ENCODE measurements around the gene S100P.

The S100P gene

GRCh38 chr4:6705646-6706045 lies 12.0 kb downstream of the S100P start:
- CTCF ChIA-PET, result interaction anchor here (1.4 to 5.2 kb wide), 2 partner anchors 19 to 31 kb away, joined by 5 to 22 read pairs; a partner anchor contains a TSS

GRCh38 chr4:6706173-6706572 lies 12.5 kb downstream of the S100P start:
- H3K4me3 ChIP-seq (ENCODE audit: control insufficient read depth in 1 of 7, extremely low read depth in 1 of 7, insufficient read depth in 4 of 7, low read depth in 2 of 7, low read length in 6 of 7), result no peak overlapping the region
- H3K36me3 ChIP-seq (ENCODE audit: control insufficient read depth in 4 of 4, insufficient read depth in 4 of 4, low read length in 3 of 4), result peaks cover 7 to 40% (median 22%) of the 10 kb centered on the region in 4 experiments
- no CpG with 5 or more reads among the region's 5 CpGs for WGBS (ENCODE audit: insufficient coverage)

More at GRCh38 chr4:6705646-6706045, 12.0 kb downstream of the S100P start:
- Histone ChIP-seq H3K27ac (ENCODE audit: insufficient read depth in 1 of 2, low read depth in 1 of 2, low read length in 2 of 2, poor library complexity in 1 of 2, severe bottlenecking in 2 of 2) (no peak overlapping the region), H3K4me1 (ENCODE audit: control extremely low read depth in 1 of 4, control insufficient read depth in 4 of 4, insufficient read depth in 4 of 4, low read length in 3 of 4) (peaks cover 11 to 37% (median 27%) of the 10 kb centered on the region in 4 experiments), H3K9me3 (ENCODE audit: control extremely low read depth in 1 of 5, control insufficient read depth in 4 of 5, insufficient read depth in 2 of 5, low read depth in 1 of 5, low read length in 4 of 5) (peaks cover 0 to 11% (median 8%) of the 10 kb centered on the region in 5 experiments), H3K4me3 (ENCODE audit: control insufficient read depth in 1 of 7, extremely low read depth in 1 of 7, insufficient read depth in 4 of 7, low read depth in 2 of 7, low read length in 6 of 7) (no peak overlapping the region), H3K36me3 (ENCODE audit: control insufficient read depth in 4 of 4, insufficient read depth in 4 of 4, low read length in 3 of 4) (peaks cover 7 to 40% (median 23%) of the 10 kb centered on the region in 4 experiments), H3K27me3 (replicated peaks in 2 of 5; ENCODE audit: control insufficient read depth in 4 of 5, insufficient read depth in 5 of 5, low read length in 4 of 5) (no peaks in the 10 kb centered on the region)
- WGBS (ENCODE audit: insufficient coverage), result 100% methylated on average over 1 of the region's 2 CpGs
- no peak for DNase-seq
- POLR2A ChIA-PET, result no interaction called here

GRCh38 chr4:6709230-6710114 lies 15.8 kb downstream of the S100P start, which contains the start of gene MRFAP1L1:
TSS of gene MRFAP1L1 (minus strand) at chr4:6709865. CDS start at chr4:6709629, 236 bp downstream.
- peak within 1 kb of the TSS; percentile 83 to 90 for H3K27ac ChIP-seq (ENCODE audit: insufficient read depth in 1 of 2, low read depth in 1 of 2, low read length in 2 of 2, poor library complexity in 1 of 2, severe bottlenecking in 2 of 2)
- H3K36me3 ChIP-seq (ENCODE audit: control insufficient read depth in 4 of 4, insufficient read depth in 4 of 4, low read length in 3 of 4), result peaks cover 5 to 18% (median 12%) of the 10 kb centered on the region in 4 experiments
- POLR2A ChIA-PET, result interaction anchor here (0.9 to 1.1 kb wide), 3 partner anchors 36 to 69 kb away, joined by 3 to 4 read pairs (median 3); partner anchors contain the start of gene MRFAP1
- H3K27me3 ChIP-seq (replicated peaks in 2 of 5; ENCODE audit: control insufficient read depth in 4 of 5, insufficient read depth in 5 of 5, low read length in 4 of 5), result peaks cover 0 to 2% (median 0%) of the 10 kb centered on the region in 5 experiments
- H3K4me1 ChIP-seq (ENCODE audit: control extremely low read depth in 1 of 4, control insufficient read depth in 4 of 4, insufficient read depth in 4 of 4, low read length in 3 of 4), result peaks cover 11 to 37% (median 27%) of the 10 kb centered on the region in 4 experiments
- WGBS (ENCODE audit: insufficient coverage), result under 1% methylated on average over 65 of the region's 72 CpGs
- peak within 1 kb of the TSS; percentile 78 to 93 (median 85) for H3K4me3 ChIP-seq (ENCODE audit: control insufficient read depth in 1 of 7, extremely low read depth in 1 of 7, insufficient read depth in 4 of 7, low read depth in 2 of 7, low read length in 6 of 7)
- DNase-seq, result peak; percentile 99
- H3K9me3 ChIP-seq (ENCODE audit: control extremely low read depth in 1 of 5, control insufficient read depth in 4 of 5, insufficient read depth in 2 of 5, low read depth in 1 of 5, low read length in 4 of 5), result peaks cover 0 to 7% (median 0%) of the 10 kb centered on the region in 5 experiments
- CTCF ChIA-PET, result interaction anchor here (0.8 to 5.2 kb wide), 7 partner anchors 10 to 164 kb away, joined by 3 to 22 read pairs (median 4); a partner anchor contains a TSS

More at GRCh38 chr4:6706173-6706572, 12.5 kb downstream of the S100P start:
- H3K27ac ChIP-seq (ENCODE audit: insufficient read depth in 1 of 2, low read depth in 1 of 2, low read length in 2 of 2, poor library complexity in 1 of 2, severe bottlenecking in 2 of 2), result no peak overlapping the region
- H3K9me3 ChIP-seq (ENCODE audit: control extremely low read depth in 1 of 5, control insufficient read depth in 4 of 5, insufficient read depth in 2 of 5, low read depth in 1 of 5, low read length in 4 of 5), result peaks cover 0 to 13% (median 8%) of the 10 kb centered on the region in 5 experiments
- DNase-seq, result no peak
- CTCF ChIA-PET, result interaction anchor here (0.6 to 5.2 kb wide), 3 partner anchors 13 to 31 kb away, joined by 3 to 22 read pairs (median 5); a partner anchor contains a TSS
- no peaks in the 10 kb centered on the region for H3K27me3 ChIP-seq (replicated peaks in 2 of 5; ENCODE audit: control insufficient read depth in 4 of 5, insufficient read depth in 5 of 5, low read length in 4 of 5)
- H3K4me1 ChIP-seq (ENCODE audit: control extremely low read depth in 1 of 4, control insufficient read depth in 4 of 4, insufficient read depth in 4 of 4, low read length in 3 of 4), result peaks cover 11 to 37% (median 27%) of the 10 kb centered on the region in 4 experiments
- POLR2A ChIA-PET, result interaction anchor here (0.6 kb wide), 1 partner anchor 64 kb away, joined by 9 read pairs; no protein-coding TSS in a partner anchor

GRCh38 chr4:6710282-6710681 lies 16.6 kb downstream of the S100P start:
- Histone ChIP-seq H3K27ac (ENCODE audit: insufficient read depth in 1 of 2, low read depth in 1 of 2, low read length in 2 of 2, poor library complexity in 1 of 2, severe bottlenecking in 2 of 2) (peak overlapping the region in 1 of 2 experiments; percentile 39), H3K4me1 (ENCODE audit: control extremely low read depth in 1 of 4, control insufficient read depth in 4 of 4, insufficient read depth in 4 of 4, low read length in 3 of 4) (peaks cover 11 to 38% (median 28%) of the 10 kb centered on the region in 4 experiments), H3K4me3 (ENCODE audit: control insufficient read depth in 1 of 7, extremely low read depth in 1 of 7, insufficient read depth in 4 of 7, low read depth in 2 of 7, low read length in 6 of 7) (peak overlapping the region in 6 of 7 experiments; percentile 78 to 93 (median 86)), H3K36me3 (ENCODE audit: control insufficient read depth in 4 of 4, insufficient read depth in 4 of 4, low read length in 3 of 4) (peaks cover 5 to 17% (median 11%) of the 10 kb centered on the region in 4 experiments), H3K27me3 (replicated peaks in 2 of 5; ENCODE audit: control insufficient read depth in 4 of 5, insufficient read depth in 5 of 5, low read length in 4 of 5) (peaks cover 0 to 2% (median 0%) of the 10 kb centered on the region in 5 experiments), H3K9me3 (ENCODE audit: control extremely low read depth in 1 of 5, control insufficient read depth in 4 of 5, insufficient read depth in 2 of 5, low read depth in 1 of 5, low read length in 4 of 5) (peaks cover 0 to 7% (median 0%) of the 10 kb centered on the region in 5 experiments)
- WGBS (ENCODE audit: insufficient coverage), result 30% methylated on average over 2 of the region's 6 CpGs
- CTCF ChIA-PET, result interaction anchor here (0.8 to 1.7 kb wide), 4 partner anchors 20 to 163 kb away, joined by 3 to 4 read pairs (median 3); no protein-coding TSS in a partner anchor
- no peak for DNase-seq
- POLR2A ChIA-PET, result interaction anchor here (0.9 to 1.1 kb wide), 2 partner anchors 37 to 70 kb away, joined by 3 read pairs; partner anchors contain the start of gene MRFAP1

- peaks cover 5 to 17% (median 11%) of the 10 kb centered on the region in 4 experiments for H3K36me3 ChIP-seq (ENCODE audit: control insufficient read depth in 4 of 4, insufficient read depth in 4 of 4, low read length in 3 of 4)
- H3K27me3 ChIP-seq (replicated peaks in 2 of 5; ENCODE audit: control insufficient read depth in 4 of 5, insufficient read depth in 5 of 5, low read length in 4 of 5), result peaks cover 0 to 2% (median 0%) of the 10 kb centered on the region in 5 experiments
- ChIA-PET POLR2A (no interaction called here), CTCF (no interaction called here)
- no peak overlapping the region for H3K27ac ChIP-seq (ENCODE audit: insufficient read depth in 1 of 2, low read depth in 1 of 2, low read length in 2 of 2, poor library complexity in 1 of 2, severe bottlenecking in 2 of 2)
- H3K4me1 ChIP-seq (ENCODE audit: control extremely low read depth in 1 of 4, control insufficient read depth in 4 of 4, insufficient read depth in 4 of 4, low read length in 3 of 4), result peaks cover 15 to 44% (median 31%) of the 10 kb centered on the region in 4 experiments
- H3K4me3 ChIP-seq (ENCODE audit: control insufficient read depth in 1 of 7, extremely low read depth in 1 of 7, insufficient read depth in 4 of 7, low read depth in 2 of 7, low read length in 6 of 7), result no peak overlapping the region
- WGBS (ENCODE audit: insufficient coverage), result 50% methylated on average over 2 of the region's 2 CpGs
- peak in 2 of 3 donors; percentile 52 to 60 for DNase-seq
- peaks cover 0 to 7% (median 0%) of the 10 kb centered on the region in 5 experiments for H3K9me3 ChIP-seq (ENCODE audit: control extremely low read depth in 1 of 5, control insufficient read depth in 4 of 5, insufficient read depth in 2 of 5, low read depth in 1 of 5, low read length in 4 of 5)
Measured at GRCh38 chr4:6710996-6711395, 17.3 kb downstream of the S100P start.

GRCh38 chr4:6714954-6715353 lies 21.3 kb downstream of the S100P start:
- no peak for DNase-seq
- H3K4me3 ChIP-seq (ENCODE audit: control insufficient read depth in 1 of 7, extremely low read depth in 1 of 7, insufficient read depth in 4 of 7, low read depth in 2 of 7, low read length in 6 of 7), result no peak overlapping the region
- no peak overlapping the region for H3K27ac ChIP-seq (ENCODE audit: insufficient read depth in 1 of 2, low read depth in 1 of 2, low read length in 2 of 2, poor library complexity in 1 of 2, severe bottlenecking in 2 of 2)
- H3K9me3 ChIP-seq (ENCODE audit: control extremely low read depth in 1 of 5, control insufficient read depth in 4 of 5, insufficient read depth in 2 of 5, low read depth in 1 of 5, low read length in 4 of 5), result peaks cover 0 to 7% (median 0%) of the 10 kb centered on the region in 5 experiments
- H3K27me3 ChIP-seq (replicated peaks in 2 of 5; ENCODE audit: control insufficient read depth in 4 of 5, insufficient read depth in 5 of 5, low read length in 4 of 5), result peaks cover 0 to 2% (median 0%) of the 10 kb centered on the region in 5 experiments
- POLR2A ChIA-PET, result no interaction called here
- H3K36me3 ChIP-seq (ENCODE audit: control insufficient read depth in 4 of 4, insufficient read depth in 4 of 4, low read length in 3 of 4), result peaks cover 0 to 3% (median 0%) of the 10 kb centered on the region in 4 experiments
- H3K4me1 ChIP-seq (ENCODE audit: control extremely low read depth in 1 of 4, control insufficient read depth in 4 of 4, insufficient read depth in 4 of 4, low read length in 3 of 4), result peaks cover 16 to 28% (median 20%) of the 10 kb centered on the region in 4 experiments
- CTCF ChIA-PET, result interaction anchor here (0.6 to 4.7 kb wide), 4 partner anchors 11 to 179 kb away, joined by 5 to 22 read pairs (median 5); no protein-coding TSS in a partner anchor
- WGBS (ENCODE audit: insufficient coverage), result 100% methylated on average over 1 of the region's 1 CpG
